Measurements from ENCODE around the gene RAD51AP2. TPM values are rescaled to one million over a fixed set of nuclear protein-coding genes. Genes with fewer than 3 reads are reported as not detected.

Gene RAD51AP2
- total RNA-seq, 1 donor from 2014 or later, result not detected

- Histone ChIP-seq H3K4me3 (no peak overlapping the region), H3K36me3 (no peaks in the 10 kb centered on the region), H3K27me3 (ENCODE audit: low read depth) (peaks cover 7% of the 10 kb centered on the region), H3K4me1 (no peaks in the 10 kb centered on the region), H3K27ac (no peak overlapping the region), H3K9me3 (no peaks in the 10 kb centered on the region)
- intact Hi-C loops (cut with DNase I), result no loop called here
- no peak for DNase-seq
- TF ChIP-seq CTCF (IDR thresholded peaks at IDR 0.05), result no peak
- no peak for ATAC-seq
Observed at GRCh38 chr2:17550907-17551306, 32.7 kb upstream of the RAD51AP2 start.

- H3K4me1 ChIP-seq, result no peaks in the 10 kb centered on the region
- H3K36me3 ChIP-seq, result no peaks in the 10 kb centered on the region
- no peak for TF ChIP-seq CTCF (IDR thresholded peaks at IDR 0.05)
- intact Hi-C loops (cut with DNase I), result no loop called here
- no peak overlapping the region for H3K4me3 ChIP-seq
- peaks cover 12% of the 10 kb centered on the region for H3K27me3 ChIP-seq (ENCODE audit: low read depth)
- H3K27ac ChIP-seq, result no peak overlapping the region
- ATAC-seq (no peak), DNase-seq (no peak)
- no peaks in the 10 kb centered on the region for H3K9me3 ChIP-seq
Observed at GRCh38 chr2:17547737-17548136, 29.5 kb upstream of the RAD51AP2 start.

- no peaks in the 10 kb centered on the region for H3K9me3 ChIP-seq
- ATAC-seq, result no peak
- no peak for TF ChIP-seq CTCF (IDR thresholded peaks at IDR 0.05)
- H3K27ac ChIP-seq, result no peak overlapping the region
- peaks cover 17% of the 10 kb centered on the region for H3K27me3 ChIP-seq (ENCODE audit: low read depth)
- no peak overlapping the region for H3K4me3 ChIP-seq
- intact Hi-C loops (cut with DNase I), result no loop called here
- no peaks in the 10 kb centered on the region for H3K36me3 ChIP-seq
- no peak for DNase-seq
- H3K4me1 ChIP-seq, result no peaks in the 10 kb centered on the region
Observed at GRCh38 chr2:17547237-17547636, 29.0 kb upstream of the RAD51AP2 start.

- no peak for TF ChIP-seq CTCF (IDR thresholded peaks at IDR 0.05)
- ATAC-seq, result no peak
- H3K4me1 ChIP-seq, result no peaks in the 10 kb centered on the region
- H3K36me3 ChIP-seq, result no peaks in the 10 kb centered on the region
- no peak overlapping the region for H3K4me3 ChIP-seq
- H3K27ac ChIP-seq, result no peak overlapping the region
- H3K27me3 ChIP-seq (ENCODE audit: low read depth), result peaks cover 28% of the 10 kb centered on the region
- H3K9me3 ChIP-seq, result no peaks in the 10 kb centered on the region
- DNase-seq, result no peak
- intact Hi-C loops (cut with DNase I), result no loop called here
Observed at GRCh38 chr2:17545680-17546613, 27.7 kb upstream of the RAD51AP2 start.

- ATAC-seq, result no peak
- H3K27me3 ChIP-seq (ENCODE audit: low read depth), result peaks cover 43% of the 10 kb centered on the region
- intact Hi-C loops (cut with DNase I), result no loop called here
- H3K4me1 ChIP-seq, result peaks cover 5% of the 10 kb centered on the region
- H3K27ac ChIP-seq, result no peak overlapping the region
- no peaks in the 10 kb centered on the region for H3K36me3 ChIP-seq
- TF ChIP-seq CTCF (IDR thresholded peaks at IDR 0.05), result no peak
- H3K9me3 ChIP-seq, result no peaks in the 10 kb centered on the region
- DNase-seq, result no peak
- H3K4me3 ChIP-seq, result no peak overlapping the region
Observed at GRCh38 chr2:17544256-17544655, 26.0 kb upstream of the RAD51AP2 start.
